NB4 (cell line): Measurements from ENCODE around the gene OXTR.

Experiments
- DNase-seq: peaks from one replicate; pipeline ENCODE4 v3.0.0; 2010; ENCODE audit warnings: low read depth
- H3K4me3 ChIP-seq: one replicate; pipeline ENCODE4 v1.5.1; 2011; ENCODE audit warnings: mild to moderate bottlenecking, low read depth, low read length, moderate library complexity
- MYC ChIP-seq: IDR thresholded peaks from 2 replicates; pipeline ENCODE4 v1.6.1; 2011; ENCODE audit warnings: low read depth, low read length
- POLR2A ChIP-seq: IDR thresholded peaks from 2 replicates; pipeline ENCODE4 v1.6.1; 2011; ENCODE audit warnings: mild to moderate bottlenecking; ENCODE audit not compliant: insufficient read length; ENCODE audit errors: extremely low read depth
- TF ChIP-seq, protein P1 (sequence below): IDR thresholded peaks from one replicate; pipeline ENCODE4 v1.5.1; 2012; ENCODE audit warnings: low read depth, low read length
- TF ChIP-seq, protein P2 (sequence below): IDR thresholded peaks from 2 replicates; pipeline ENCODE4 v1.6.1; 2011; ENCODE audit warnings: low read depth, low read length

Gene OXTR

DNA sequence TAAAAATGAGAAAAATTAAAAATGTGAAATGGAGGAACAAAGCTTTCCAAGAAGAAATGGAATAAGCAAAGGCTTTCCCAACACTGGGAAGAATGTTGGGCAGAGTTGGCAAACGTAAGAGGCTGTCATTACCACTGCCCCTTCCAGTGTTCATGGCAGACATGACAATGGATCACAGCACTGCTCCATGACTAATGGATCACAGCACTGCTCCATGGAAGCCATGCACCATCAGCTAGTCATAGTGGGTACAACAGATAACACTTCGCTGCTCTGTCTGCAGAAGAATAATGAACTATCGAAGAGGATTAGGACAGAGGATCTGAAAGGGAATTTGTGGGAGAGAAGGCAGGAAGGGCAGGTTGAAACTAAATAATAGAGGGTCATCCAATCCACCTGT is 30.8 kb downstream of the OXTR start:
- DNase-seq, result no peak
- TF ChIP-seq, protein P1, sequence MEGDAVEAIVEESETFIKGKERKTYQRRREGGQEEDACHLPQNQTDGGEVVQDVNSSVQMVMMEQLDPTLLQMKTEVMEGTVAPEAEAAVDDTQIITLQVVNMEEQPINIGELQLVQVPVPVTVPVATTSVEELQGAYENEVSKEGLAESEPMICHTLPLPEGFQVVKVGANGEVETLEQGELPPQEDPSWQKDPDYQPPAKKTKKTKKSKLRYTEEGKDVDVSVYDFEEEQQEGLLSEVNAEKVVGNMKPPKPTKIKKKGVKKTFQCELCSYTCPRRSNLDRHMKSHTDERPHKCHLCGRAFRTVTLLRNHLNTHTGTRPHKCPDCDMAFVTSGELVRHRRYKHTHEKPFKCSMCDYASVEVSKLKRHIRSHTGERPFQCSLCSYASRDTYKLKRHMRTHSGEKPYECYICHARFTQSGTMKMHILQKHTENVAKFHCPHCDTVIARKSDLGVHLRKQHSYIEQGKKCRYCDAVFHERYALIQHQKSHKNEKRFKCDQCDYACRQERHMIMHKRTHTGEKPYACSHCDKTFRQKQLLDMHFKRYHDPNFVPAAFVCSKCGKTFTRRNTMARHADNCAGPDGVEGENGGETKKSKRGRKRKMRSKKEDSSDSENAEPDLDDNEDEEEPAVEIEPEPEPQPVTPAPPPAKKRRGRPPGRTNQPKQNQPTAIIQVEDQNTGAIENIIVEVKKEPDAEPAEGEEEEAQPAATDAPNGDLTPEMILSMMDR, result no peak
- TF ChIP-seq, protein P2, sequence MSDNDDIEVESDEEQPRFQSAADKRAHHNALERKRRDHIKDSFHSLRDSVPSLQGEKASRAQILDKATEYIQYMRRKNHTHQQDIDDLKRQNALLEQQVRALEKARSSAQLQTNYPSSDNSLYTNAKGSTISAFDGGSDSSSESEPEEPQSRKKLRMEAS, result no peak
- TF ChIP-seq POLR2A, result no peak
- TF ChIP-seq MYC, result no peak
- no peak overlapping the region for H3K4me3 ChIP-seq

DNA sequence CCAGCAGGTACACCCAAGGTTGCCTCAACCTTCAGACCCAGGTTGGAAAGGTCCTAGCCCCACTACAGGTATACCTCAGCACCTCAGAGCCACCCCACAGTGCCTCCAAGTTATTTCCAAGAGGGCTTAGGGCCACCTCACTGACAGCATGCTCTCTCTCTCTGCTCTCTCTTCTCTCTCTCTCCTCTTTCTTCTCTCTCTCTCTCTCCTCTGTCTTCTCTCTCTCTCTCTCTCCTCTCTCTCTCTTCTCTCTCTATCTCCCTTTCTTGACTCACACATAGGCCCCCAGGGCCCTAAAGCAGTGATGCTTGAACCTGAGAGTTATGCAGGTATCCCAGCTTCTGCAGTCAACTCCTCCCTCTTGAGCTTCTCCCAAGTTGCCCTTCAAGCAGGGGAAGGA is 31.6 kb downstream of the OXTR start:
- no peak overlapping the region for H3K4me3 ChIP-seq
- no peak for TF ChIP-seq MYC
- TF ChIP-seq, protein P1, result no peak
- TF ChIP-seq, protein P2, result no peak
- no peak for TF ChIP-seq POLR2A
- DNase-seq, result no peak

DNA sequence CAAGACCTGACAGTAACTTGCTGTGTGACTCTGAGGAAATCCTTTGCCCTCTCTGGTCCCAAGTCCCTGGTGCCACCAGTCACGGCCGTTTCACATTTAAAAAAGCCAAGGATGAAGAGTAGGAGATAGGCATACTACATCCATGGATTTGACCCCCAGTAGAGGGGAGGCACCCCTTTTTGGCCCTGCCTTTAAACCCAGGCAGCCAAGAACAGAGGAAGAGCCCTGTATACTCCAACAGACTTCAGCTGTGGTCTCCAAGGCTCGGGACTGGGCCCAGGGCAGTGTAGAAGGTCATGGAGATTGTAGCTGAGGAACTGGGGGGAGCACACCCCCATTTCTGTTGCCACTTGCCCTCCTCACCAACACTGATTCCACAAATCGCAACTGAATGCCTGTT is 32.1 kb downstream of the OXTR start:
- TF ChIP-seq, protein P2, result no peak
- no peak for TF ChIP-seq POLR2A
- no peak for TF ChIP-seq MYC
- TF ChIP-seq, protein P1, result no peak
- no peak overlapping the region for H3K4me3 ChIP-seq
- DNase-seq, result no peak

DNA sequence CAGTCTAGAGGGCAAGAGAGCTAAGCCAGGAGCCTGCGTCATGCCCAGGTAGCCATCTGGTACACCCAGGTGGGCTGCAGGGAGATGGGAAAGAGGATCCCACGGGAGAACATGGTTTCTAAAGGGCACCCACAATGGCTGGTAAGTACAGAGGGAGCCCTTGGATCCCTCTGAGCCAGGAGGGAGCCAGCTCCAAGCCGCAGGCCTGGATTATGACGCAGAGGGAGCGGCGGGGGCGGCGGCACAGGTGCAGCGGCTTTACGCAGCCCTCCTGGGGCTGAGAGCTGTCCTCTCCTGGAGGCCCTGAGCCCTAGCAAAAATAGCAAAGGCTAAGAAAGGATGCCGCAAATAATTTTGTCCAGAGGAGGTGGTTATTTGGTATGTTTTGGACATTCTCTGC is 33.0 kb downstream of the OXTR start:
- no peak for DNase-seq
- no peak overlapping the region for H3K4me3 ChIP-seq
- TF ChIP-seq POLR2A (no peak), MYC (no peak)
- TF ChIP-seq, protein P2, result no peak
- TF ChIP-seq, protein P1, result no peak

DNA sequence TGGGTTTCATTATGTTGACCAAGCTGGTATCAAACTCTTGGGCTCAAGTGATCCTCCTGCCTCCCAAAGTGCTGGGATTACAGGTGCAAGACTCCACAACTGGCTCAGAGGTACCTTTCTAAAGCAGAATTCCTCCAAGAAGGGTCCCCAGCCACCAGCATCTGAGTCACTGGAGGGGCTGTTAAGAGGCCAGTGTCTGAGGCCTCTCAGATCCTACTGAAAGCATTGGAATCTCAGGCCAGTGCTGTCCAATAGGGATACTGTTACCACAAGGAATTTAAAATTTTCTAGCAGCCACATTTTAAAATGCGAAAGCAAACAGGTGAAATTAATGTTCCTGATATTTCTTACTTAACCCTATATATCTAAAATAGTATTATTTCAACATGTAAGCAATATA is 34.5 kb downstream of the OXTR start:
- TF ChIP-seq, protein P2, result no peak
- TF ChIP-seq POLR2A, result no peak
- TF ChIP-seq, protein P1, result no peak
- no peak for TF ChIP-seq MYC
- no peak for DNase-seq
- H3K4me3 ChIP-seq, result no peak overlapping the region

DNA sequence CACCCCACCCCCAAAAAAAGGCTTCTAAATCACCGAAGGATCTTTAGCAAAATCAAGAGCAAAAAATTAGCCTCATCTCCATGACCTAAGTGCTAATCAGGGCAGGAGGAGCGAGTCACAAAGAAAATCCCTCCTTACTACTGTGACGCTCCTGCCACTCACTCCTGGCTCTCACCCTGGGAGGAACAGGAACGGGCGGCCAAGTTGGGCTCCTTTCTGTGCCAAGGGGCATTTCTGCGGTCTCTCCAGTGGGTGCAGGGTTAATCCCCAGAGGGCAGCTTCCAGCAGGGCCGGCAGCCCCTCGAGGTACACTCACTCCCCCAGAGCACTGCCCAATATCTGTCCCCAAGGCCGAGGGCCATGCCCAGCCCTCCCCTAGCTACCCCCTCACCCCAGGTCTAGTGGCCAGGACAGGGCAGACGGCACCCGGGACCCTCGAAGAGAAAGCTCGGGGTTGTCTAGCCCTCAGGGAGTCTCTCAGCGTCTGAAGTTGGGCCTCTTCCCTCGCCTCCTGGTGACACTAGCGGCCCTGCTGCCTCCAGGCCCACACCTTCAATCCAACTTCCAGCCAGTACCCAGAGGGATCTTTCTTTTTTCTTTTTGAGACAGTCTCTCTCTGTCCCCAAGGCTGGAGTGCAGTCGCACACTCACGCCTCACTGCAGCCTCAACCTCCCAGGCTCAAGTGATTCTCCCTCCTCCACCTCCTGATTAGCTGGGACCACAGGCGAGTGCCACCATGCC is 35.1 kb downstream of the OXTR start:
- DNase-seq, result no peak
- no peak overlapping the region for H3K4me3 ChIP-seq
- TF ChIP-seq, protein P2, result no peak
- TF ChIP-seq, protein P1, result no peak
- TF ChIP-seq POLR2A (no peak), MYC (no peak)
